ENCODE measurements around the gene EZH1. TPM values are rescaled to one million over a fixed set of nuclear protein-coding genes. Genes with fewer than 3 reads are reported as not detected.

Gene EZH1
- total RNA-seq, 1 donor from 2014 or later: 45.4 TPM

DNA sequence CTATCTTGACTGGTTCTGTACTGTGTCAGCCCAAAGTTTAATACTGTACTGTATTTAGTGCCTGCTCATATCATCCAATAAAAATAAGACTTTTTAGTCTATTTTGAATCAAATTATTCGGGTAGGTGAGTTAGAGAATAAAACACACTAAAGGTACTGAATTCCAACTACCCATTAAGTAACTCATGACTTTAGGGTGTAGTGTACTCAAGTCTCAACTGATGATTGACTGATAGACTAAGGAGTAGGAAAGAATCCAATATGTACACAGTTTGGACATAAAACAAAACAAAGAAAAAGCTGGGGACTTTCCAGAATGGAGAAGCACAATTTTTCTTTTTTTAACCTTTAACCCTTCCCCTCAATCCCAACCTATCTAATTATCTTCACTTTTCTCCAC, 4.1 kb downstream of the EZH1 start:
- DNase-seq (ENCODE audit: low spot score): no peak
- intact Hi-C loops (cut with DNase I): no loop called here

DNA sequence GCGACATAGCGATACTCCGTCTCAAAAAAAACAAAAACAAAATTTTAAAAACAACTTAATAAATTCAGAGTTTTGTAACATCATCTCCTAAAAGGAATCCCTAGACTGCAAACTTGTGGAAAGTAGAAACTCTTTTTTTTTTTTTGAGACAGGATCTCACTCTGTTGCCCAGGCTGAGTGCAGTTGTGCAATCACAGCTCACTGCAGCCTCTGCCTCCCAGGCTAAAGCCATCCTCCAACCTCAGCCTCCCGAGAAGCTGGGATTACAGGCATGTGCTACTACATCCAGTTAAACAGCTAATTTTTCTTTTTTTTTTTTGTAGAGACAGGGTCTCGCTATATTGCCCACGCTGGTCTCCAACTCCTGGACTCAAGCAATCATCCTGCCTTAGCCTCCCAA, 19.7 kb downstream of the EZH1 start:
- intact Hi-C loops (cut with DNase I): loop anchor here (10.0 kb wide), 1 partner anchor 210 kb away; no protein-coding TSS in a partner anchor
- no peak for DNase-seq (ENCODE audit: low spot score)

DNA sequence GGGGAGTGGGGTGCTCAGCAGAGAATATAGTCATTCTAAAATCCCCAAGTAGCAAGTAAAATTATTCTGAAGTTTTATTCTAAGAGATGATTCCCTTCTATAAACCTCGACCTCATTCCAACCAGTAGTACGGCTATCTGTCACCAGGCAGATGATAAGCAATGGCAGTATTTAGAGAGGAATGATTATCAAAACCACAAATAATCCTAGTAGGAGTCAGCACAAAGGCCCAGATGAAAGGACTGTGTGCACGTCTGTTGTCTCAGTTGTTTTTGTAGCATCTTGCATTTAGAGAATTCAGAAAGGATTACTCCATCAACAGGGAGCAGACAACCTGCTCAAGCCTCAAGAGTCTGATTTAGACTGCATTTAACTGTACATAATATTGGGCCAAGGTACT, 21.2 kb downstream of the EZH1 start:
- intact Hi-C loops (cut with DNase I): loop anchor here (5.0 to 10.0 kb wide), 2 partner anchors 99 to 211 kb away; partner anchors contain the start of gene BECN1

DNA sequence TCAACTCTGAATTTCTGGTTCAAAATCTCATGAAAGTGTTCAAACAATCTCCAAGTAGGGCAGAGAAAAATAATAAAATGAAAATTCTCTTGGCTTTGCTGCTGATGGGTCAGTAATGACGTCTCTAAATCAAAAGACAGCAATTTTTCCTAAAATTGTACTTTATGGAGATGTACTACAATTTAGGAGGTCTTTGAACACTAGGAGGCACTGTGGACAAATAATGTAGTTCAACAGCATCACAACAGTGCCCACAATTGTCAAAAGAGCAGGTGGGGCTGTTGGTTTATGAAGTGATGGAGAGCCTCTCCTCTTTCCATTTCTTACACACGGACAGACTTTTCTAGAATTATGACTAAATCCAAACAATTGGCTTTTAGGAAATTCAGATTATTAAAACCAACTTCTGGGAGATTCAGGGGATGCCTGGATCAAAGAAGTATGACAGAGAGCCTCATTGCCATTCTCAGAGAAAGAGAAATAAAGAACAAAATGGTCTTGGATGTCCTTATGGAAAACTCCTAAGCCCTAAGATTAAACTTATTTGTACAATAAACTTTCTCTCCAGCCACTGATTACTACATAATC, 23.8 kb downstream of the EZH1 start:
- intact Hi-C loops (cut with DNase I): loop anchor here (1.0 to 10.0 kb wide), 3 partner anchors 42 to 214 kb away; partner anchors contain the start of gene BECN1
- no peak for DNase-seq (ENCODE audit: low spot score)

More for the DNA sequence above, 21.2 kb downstream of the EZH1 start:
- no peak for DNase-seq (ENCODE audit: low spot score)

DNA sequence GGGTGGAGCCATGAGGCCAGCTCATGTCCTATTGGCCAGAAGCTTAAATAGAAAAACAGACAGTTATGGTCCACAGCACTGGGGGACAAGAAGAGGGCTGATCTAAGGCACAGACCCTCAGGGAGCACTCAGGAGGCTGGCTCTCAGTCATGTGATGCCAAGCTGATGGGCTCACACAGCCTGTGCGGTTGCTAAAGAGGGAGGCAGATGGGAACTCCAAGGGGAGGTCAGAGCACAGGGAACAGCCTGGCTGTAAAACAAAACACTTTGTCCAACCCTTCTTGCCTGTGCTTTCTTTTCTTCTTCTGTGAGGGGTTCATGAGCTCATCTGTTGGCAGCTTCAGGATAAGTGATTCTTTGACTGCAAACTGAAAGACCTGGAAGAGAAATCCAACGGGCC, 35.3 kb downstream of the EZH1 start:
- intact Hi-C loops (cut with DNase I): no loop called here
- no peak for DNase-seq (ENCODE audit: low spot score)

DNA sequence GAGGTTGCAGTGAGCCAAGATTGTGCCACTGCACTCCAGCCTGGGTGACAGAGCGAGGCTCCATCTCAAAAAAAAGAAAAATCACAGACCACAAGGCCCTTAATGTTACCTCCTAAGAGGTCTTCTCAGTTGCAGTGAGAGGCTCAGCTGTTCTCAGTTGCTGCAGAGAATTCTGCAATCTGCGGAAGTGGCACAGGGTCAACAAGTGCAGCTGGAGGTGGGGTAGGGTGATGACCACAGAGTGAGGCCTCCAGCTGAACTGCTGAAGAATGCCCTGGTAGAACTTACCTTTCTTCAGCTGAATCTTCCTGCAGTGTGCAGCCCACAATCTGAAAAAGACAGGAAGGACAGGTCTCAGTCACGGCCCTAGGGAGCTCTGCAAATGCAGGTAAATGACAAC, 36.3 kb downstream of the EZH1 start:
- no peak for DNase-seq (ENCODE audit: low spot score)
- intact Hi-C loops (cut with DNase I): no loop called here

DNA sequence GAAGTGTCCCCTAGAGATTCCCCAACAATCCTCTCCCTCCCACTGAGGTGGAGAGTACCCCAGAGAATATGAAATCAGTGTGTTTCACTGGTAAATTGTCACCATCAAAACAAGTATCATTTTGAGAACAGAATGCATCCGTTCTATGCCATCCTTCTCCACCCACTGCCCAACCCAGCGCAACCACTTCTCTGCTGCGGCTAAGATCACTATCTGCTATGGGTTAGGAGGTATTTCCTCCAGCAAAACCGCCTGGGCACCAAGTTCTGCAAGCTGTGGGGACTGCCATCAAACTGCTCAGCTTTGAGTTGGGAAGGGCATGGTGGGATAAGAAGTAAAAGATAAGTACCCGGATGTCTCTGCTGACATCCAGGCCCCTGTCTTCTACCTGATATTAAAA, 38.1 kb downstream of the EZH1 start:
- intact Hi-C loops (cut with DNase I): no loop called here
- DNase-seq (ENCODE audit: low spot score): no peak

DNA sequence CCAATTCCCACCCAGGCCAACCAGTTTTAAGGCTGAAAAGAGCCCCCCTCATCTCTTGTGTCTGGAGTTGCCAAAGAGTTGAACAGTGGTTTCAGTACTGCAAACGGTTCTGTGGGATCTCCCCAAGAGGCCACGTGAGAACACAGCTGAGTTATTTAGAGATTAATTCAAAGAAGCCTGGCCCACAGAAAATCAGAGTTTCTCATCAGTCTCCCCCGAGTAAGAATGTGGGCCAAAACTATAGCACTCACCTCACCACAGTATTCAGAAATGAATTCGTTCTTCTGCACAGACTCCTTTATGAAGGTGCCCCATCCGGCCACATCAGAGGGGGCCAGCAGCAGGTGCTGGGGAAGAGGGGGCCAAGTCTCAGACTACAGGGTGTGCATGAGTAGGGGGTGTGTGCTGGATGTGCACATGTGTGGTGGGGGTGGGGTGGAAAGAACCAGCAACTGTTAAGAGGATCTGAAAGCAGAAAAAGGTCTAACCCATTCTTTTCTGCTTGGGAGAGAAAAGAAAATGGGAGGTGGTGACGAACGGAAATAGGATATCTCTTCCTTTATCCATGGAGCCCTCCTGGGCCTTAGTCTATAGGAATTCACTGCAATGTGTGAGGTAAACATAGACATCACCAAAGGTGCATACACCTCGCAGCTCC, 39.9 kb downstream of the EZH1 start:
- intact Hi-C loops (cut with DNase I): no loop called here
- peak; percentile 35 for DNase-seq (ENCODE audit: low spot score)

DNA sequence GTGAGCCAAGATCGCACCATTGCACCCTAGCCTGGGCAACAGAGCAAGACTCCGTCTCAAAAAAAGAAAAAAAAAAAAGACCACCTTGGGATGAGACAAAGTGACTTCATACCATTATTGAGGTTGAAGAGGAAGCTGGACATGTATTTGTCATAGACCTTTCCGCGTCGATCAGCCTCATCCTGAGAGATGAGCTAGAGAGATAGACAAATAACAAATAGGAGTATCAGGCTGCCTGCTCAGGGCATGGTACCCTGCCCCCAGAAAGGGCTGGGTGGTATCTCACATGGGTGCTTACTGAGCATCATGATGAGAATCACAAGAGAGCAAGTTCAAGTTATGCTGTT, 40.4 kb downstream of the EZH1 start:
- intact Hi-C loops (cut with DNase I): no loop called here

DNA sequence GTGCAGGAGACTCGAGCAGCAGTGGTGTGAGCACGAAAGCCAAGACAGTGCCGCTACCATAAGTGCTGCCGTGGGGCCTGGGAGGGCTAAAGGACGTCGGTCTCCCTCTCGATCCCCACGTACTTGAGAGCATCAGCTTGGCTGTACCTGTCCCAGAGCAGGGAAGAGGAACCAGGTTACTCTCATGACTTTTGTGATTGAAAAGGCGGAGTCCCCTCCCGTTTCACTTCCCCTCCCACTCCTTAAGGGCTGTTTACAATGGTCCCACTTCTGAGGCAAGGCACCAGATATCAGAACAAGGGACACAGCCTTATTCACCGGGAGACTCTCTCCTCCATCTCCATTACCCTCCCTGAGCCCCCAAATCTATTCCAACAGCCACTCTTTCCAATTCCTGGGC, 42.4 kb downstream of the EZH1 start:
- intact Hi-C loops (cut with DNase I): no loop called here
- no peak for DNase-seq (ENCODE audit: low spot score)

More for the DNA sequence above, 40.4 kb downstream of the EZH1 start:
- peak; percentile 14 for DNase-seq (ENCODE audit: low spot score)

DNA sequence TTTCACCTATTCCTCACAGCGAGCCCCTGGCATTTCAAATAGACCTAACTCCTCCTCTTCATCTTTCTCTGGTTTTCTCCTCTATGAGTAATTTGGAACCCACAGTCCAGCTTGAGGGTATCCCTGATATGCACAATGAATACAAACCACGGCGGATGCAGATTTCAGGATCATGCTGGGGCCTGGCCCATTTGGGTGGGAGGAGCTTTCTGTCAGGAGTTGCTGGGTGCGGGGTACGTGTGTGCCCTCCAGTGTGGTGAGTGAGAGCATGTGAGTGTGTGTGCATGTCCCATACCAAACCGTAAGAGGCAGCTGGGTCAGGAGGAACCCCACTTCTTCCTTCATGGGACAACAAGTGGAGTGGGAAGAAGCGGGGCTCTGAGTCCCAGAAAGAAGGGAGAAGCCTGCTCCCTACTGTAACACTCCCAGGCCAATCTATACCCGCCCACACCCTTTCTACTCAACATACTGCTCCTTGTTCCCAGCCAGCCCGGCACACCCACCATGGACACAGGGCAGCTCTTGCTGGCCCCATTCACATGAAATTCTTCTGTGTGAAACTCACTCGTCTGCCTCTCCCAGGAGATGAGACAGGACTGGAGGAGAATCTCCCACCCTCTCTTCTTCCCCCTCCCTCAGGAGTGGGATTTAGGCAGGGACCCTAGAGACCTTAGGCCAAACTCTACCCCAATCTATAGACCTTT, 44.1 kb downstream of the EZH1 start:
- intact Hi-C loops (cut with DNase I): no loop called here
- DNase-seq (ENCODE audit: low spot score): peak; percentile 51

DNA sequence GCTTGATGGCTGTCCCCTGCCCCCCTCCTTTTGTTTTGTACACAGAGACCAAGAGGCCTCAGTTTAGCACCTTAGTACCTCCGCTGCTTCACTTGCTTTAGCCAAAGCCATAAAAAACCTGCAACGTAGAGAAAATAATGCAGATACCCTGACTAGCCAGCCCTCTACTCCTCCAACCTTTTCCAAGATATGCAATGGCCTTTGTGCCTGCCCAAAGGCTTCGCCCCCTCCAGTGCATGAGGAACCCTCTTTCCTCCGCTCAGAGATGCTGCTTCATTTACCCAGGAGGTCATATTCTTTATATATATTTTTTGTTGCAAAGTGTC, 45.5 kb downstream of the EZH1 start:
- intact Hi-C loops (cut with DNase I): no loop called here
- DNase-seq (ENCODE audit: low spot score): no peak

DNA sequence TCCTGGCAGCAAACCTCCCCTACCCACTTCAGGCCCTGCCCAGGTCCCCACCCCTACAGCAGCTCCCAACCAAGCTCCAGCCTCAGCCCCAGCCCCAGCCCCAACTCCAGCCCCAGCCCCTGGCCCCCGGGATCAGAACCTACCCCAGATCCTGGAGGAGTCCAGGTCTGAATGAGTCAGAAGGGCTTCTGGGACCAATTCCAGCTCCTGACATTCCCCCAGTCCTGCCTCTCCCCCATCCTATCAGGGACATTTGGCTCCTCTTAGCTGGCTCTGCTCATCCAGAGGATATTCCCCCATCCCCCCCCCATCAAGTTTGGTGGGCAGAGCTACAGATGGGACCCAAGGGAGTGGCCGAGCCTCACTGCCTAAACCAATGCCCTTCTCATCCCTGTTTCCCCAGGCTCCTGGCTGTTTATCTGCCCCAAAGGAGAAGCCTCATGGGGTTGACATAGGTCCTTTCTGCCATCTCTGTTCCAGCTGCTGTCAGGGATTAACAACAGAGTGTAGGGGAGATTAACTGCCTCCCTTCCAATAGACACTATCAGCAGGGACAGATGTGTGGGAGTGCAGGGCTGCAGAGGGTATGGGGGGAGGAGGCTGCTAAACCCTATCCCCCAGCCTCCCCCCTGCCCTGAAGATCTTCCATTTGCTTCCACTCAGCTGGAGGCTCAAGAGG, 46.0 kb downstream of the EZH1 start:
- intact Hi-C loops (cut with DNase I): no loop called here

DNA sequence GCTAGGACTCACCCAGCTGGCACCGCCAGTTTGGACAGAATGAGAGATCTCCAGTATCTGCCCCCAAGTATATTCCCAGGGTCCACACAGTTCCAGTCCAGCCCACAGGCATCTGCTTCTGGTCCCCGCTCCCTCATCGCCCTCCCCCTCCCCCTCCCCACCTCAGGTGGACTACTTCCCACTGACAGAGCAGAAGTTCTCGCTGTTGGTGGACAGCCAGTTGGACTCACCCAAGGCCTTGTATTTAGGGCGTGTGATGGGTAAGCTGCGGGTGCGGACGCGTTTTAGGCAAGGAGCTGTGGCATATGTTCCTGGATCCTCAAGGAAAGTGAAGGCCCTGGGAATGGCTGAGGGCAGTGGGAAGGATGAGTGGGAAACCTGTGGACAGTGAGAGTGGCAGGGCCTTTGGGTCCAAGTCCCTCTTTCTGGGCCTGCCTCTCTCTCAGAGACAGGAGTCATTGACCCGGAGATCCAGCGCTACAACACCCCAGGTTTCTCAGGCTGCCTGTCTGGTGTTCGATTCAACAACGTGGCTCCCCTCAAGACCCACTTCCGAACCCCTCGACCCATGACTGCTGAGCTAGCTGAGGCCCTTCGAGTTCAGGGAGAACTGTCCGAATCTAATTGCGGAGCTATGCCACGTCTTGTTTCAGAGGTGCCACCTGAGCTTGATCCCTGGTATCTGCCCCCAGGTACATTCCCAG, 47.6 kb downstream of the EZH1 start:
- intact Hi-C loops (cut with DNase I): no loop called here

More for the DNA sequence above, 46.0 kb downstream of the EZH1 start:
- DNase-seq (ENCODE audit: low spot score): peak; percentile 66

DNA sequence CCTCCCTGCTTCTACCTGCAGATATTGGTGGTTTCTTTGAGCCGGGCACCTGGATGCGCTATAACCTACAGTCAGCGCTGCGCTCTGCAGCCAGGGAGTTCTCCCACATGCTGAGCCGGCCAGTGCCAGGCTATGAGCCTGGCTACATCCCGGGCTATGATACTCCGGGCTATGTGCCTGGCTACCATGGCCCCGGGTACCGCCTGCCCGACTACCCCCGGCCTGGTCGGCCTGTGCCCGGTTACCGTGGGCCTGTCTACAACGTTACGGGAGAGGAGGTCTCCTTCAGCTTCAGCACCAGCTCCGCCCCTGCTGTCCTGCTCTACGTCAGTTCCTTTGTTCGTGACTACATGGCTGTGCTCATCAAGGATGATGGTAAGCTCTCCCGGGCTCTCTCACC, 49.3 kb downstream of the EZH1 start:
- intact Hi-C loops (cut with DNase I): no loop called here
- DNase-seq (ENCODE audit: low spot score): peak; percentile 41

More for the DNA sequence above, 47.6 kb downstream of the EZH1 start:
- peak; percentile 51 for DNase-seq (ENCODE audit: low spot score)

DNA sequence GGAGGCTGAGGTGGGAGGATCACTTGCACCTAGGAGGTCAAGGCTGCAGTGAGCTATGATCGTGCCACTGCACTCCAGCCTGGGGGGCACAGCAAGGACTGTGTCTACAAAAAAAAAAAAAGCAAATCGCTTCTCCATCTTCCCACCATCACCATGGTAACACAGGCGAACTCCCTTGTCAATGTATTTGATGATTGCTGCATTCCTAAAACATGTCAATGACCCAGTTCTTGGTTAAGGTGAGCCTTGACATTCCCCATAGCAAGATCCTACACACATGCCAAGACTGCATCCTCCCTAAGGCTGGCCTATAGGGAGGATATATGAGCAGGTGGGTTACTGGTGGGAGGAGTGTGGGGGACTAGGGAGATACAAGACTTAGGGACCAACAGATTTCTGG, 50.3 kb downstream of the EZH1 start:
- intact Hi-C loops (cut with DNase I): no loop called here
- DNase-seq (ENCODE audit: low spot score): no peak

DNA sequence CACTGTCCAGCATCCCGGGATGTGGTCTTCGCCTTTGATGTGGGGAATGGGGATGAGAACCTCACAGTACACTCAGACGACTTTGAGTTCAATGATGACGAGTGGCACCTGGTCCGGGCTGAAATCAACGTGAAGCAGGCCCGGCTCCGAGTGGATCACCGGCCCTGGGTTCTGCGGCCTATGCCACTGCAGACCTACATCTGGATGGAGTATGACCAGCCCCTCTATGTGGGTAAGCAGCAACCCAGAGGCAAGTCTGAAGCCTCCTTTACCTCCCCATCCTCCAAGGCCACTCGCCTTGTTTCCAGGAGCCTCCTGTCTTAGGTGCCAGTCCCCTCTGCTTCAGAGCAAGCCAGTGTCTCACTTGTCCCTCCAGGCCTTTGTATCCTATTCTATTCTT, 52.4 kb downstream of the EZH1 start:
- intact Hi-C loops (cut with DNase I): no loop called here
- no peak for DNase-seq (ENCODE audit: low spot score)

DNA sequence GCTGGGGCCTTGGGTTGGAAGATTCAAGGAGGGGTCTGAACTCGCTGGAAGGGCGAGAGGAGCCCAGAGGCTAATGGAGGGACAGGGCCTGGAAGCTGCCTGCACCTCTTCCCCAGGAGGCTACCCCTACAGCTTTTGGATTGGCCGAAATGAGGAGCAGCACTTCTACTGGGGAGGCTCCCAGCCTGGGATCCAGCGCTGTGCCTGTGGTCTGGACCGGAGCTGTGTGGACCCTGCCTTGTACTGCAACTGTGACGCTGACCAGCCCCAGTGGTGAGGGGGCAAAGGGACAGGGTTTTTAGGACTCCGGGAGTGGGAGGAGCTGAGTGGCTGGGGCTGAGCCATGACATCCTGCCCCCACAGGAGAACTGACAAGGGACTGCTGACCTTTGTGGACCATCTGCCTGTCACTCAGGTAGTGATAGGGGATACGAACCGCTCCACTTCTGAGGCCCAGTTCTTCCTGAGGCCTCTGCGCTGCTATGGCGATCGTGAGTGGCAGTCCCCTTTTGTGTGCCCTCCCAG, 53.8 kb downstream of the EZH1 start:
- DNase-seq (ENCODE audit: low spot score): no peak
- intact Hi-C loops (cut with DNase I): no loop called here

DNA sequence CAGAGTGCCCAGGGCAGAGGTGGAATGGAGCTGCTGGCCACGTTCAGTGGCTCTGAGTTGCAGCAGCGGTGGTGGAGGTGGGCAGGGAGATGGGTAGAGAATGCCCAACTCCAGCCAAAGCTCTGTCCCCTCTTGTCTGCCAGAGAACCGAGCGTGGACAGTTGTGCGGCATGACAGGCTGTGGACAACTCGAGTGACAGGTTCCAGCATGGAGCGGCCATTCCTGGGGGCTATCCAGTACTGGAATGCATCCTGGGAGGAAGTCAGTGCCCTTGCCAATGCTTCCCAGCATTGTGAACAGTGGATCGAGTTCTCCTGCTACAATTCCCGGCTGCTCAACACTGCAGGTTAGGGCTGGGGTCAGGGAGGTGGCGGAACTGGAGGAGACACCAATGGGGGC, 54.2 kb downstream of the EZH1 start:
- no peak for DNase-seq (ENCODE audit: low spot score)
- intact Hi-C loops (cut with DNase I): no loop called here

Data from cardiac septum (tissue), 1 donor.